ENCODE measurements around the gene DMPK. TPM values are rescaled to one million over a fixed set of nuclear protein-coding genes. Genes with fewer than 3 reads are reported as not detected.

Gene DMPK
- total and polyA plus RNA-seq, 2 of the 4 experiments (the other 2 are of a cell fraction), result 7.9 to 50.7 TPM

DNA sequence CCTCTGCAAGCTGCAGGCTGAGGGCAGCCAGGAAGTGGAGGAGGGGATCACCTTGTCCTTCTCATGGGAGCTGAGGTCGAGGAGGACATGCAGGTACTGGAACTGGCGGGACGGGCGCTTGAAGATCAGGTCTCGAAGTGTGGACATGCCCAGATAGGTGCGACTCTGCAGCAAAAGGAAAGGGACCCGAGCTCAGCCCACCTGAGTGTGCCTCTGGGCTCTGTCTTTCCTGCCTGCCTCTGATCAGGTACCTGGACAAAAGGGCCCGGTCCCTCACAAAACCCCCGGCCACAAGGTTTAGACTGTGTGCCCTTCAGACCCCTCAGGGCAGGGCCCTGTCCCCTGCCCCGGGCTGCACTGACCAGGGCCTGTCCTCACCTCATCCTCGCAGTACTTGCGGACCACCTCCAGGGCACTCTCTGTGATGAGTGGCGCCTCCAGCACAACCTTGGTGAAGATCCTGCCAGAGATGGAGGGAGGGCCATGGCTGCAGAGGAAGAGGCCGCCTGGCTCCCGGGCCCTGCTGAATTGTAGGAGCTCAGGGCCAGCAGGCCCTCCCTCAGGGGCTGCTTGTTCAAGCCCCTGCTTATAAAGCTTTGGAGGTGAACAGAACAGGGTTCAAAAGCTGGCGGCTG is 45.3 kb upstream of the DMPK start:
- in situ Hi-C loops (cut with MboI; ENCODE audit: low sequenced_read_pairs) (no loop called here), dilution Hi-C loops (cut with HindIII; ENCODE audit: low sequenced_read_pairs, unreplicated experiment) (no loop called here), intact Hi-C loops (cut with micrococcal nuclease) (no loop called here)
- H2AFZ ChIP-seq (replicated peaks; ENCODE audit: low read length, poor library complexity), result no peak overlapping the region
- DNase-seq (no peak), ATAC-seq (ENCODE audit: low read depth) (no peak)
- no peak overlapping the region for H3K9ac ChIP-seq (ENCODE audit: low read depth, low read length)
- H2BK20ac ChIP-seq (ENCODE audit: low read depth, low read length), result no peak overlapping the region
- BruUV-seq (replicated peaks), result no TSS peak
- no peaks in the 10 kb centered on the region for H3K4me1 ChIP-seq (ENCODE audit: control insufficient read depth, insufficient read depth, low read length)
- POLR2A ChIA-PET (ENCODE audit: unreplicated experiment), result no interaction called here
- no peak overlapping the region for H3K27ac ChIP-seq (ENCODE audit: insufficient read depth, low read length)
- WGBS, 2 experiments (ENCODE audit: extremely low coverage in 2 of 2, insufficient read length in 1 of 2), result 92% methylated on average over 6 of the region's 16 CpGs; no CpG with 5 or more reads in 1 of the 2 experiments
- TF ChIP-seq CEBPB (IDR thresholded peaks at IDR 0.05; ENCODE audit: low read depth, low read length), result no peak
- TF ChIP-seq POLR2A (IDR thresholded peaks at IDR 0.05; ENCODE audit: low read depth, low read length), result no peak
- TF ChIP-seq MAFK (IDR thresholded peaks at IDR 0.05; ENCODE audit: low read depth, low read length), result no peak
- no peak for TF ChIP-seq USF2 (IDR thresholded peaks at IDR 0.05; ENCODE audit: low read depth, low read length)
- no peak for TF ChIP-seq CTCF (conservative IDR thresholded peaks at IDR 0.05; ENCODE audit: low read depth, low read length)
- TF ChIP-seq NFE2L2 (IDR thresholded peaks at IDR 0.05; ENCODE audit: low read depth, low read length), result no peak
- no peak for TF ChIP-seq BHLHE40 (IDR thresholded peaks at IDR 0.05; ENCODE audit: low read depth, low read length)
- TF ChIP-seq RCOR1 (IDR thresholded peaks at IDR 0.05; ENCODE audit: insufficient replicate concordance, low read length), result no peak
- TF ChIP-seq CHD1 (IDR thresholded peaks at IDR 0.05; ENCODE audit: low read depth, low read length), result no peak
- TF ChIP-seq, protein P1, sequence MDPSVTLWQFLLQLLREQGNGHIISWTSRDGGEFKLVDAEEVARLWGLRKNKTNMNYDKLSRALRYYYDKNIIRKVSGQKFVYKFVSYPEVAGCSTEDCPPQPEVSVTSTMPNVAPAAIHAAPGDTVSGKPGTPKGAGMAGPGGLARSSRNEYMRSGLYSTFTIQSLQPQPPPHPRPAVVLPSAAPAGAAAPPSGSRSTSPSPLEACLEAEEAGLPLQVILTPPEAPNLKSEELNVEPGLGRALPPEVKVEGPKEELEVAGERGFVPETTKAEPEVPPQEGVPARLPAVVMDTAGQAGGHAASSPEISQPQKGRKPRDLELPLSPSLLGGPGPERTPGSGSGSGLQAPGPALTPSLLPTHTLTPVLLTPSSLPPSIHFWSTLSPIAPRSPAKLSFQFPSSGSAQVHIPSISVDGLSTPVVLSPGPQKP (IDR thresholded peaks at IDR 0.05; ENCODE audit: borderline replicate concordance, low read depth, low read length), result no peak
- TF ChIP-seq FOS (IDR thresholded peaks at IDR 0.05; ENCODE audit: low read depth, low read length), result no peak
- TF ChIP-seq RFX5 (IDR thresholded peaks at IDR 0.05; ENCODE audit: low read depth, low read length), result no peak
- H3K9me1 ChIP-seq (ENCODE audit: insufficient read depth, low read length), result no peaks in the 10 kb centered on the region
- H4K20me1 ChIP-seq (ENCODE audit: insufficient read depth, low read length), result 0 out of 2 replicates have a peak, but pooled peaks cover 7% of the 10 kb centered on the region
- H3K79me1 ChIP-seq (ENCODE audit: low read depth in 1 of 2, low read length in 2 of 2), result peaks cover 0 to 4% of the 10 kb centered on the region in 2 experiments; a peak in 3 of 4 replicates
- no peaks in the 10 kb centered on the region for H3K27me3 ChIP-seq (ENCODE audit: control insufficient read depth, insufficient read depth, low read length)
- no peak overlapping the region for H3K4me2 ChIP-seq (ENCODE audit: low read depth, low read length)
- CTCF ChIA-PET, result interaction anchor here (1.0 kb wide), 1 partner anchor 11 kb away, joined by 4 read pairs; no protein-coding TSS in a partner anchor
- H2BK120ac ChIP-seq (ENCODE audit: low read depth, low read length), result no peak overlapping the region
- no peak overlapping the region for H2BK15ac ChIP-seq (ENCODE audit: low read depth, low read length)
- H4K8ac ChIP-seq (ENCODE audit: low read depth in 2 of 2, low read length in 2 of 2), result no peak overlapping the region
- H3K4ac ChIP-seq (ENCODE audit: low read depth, low read length), result no peak overlapping the region
- H2BK5ac ChIP-seq (ENCODE audit: low read depth, low read length, poor library complexity, severe bottlenecking), result no peak overlapping the region
- no peak overlapping the region for H3K56ac ChIP-seq (ENCODE audit: extremely low read depth, insufficient read depth, low read length)
- no peak overlapping the region for H2AK9ac ChIP-seq (replicated peaks; ENCODE audit: low read depth, low read length, poor library complexity)
- H4K91ac ChIP-seq (ENCODE audit: insufficient read depth, low read depth, low read length), result no peak overlapping the region
- no peak overlapping the region for H3K4me3 ChIP-seq (ENCODE audit: insufficient read depth, low read depth, low read length)
- H3K23ac ChIP-seq (ENCODE audit: low read depth, low read length), result no peak overlapping the region
- no peak overlapping the region for H3K18ac ChIP-seq (ENCODE audit: low read depth, low read length)
- H3K9me3 ChIP-seq (ENCODE audit: control insufficient read depth, insufficient read depth, low read length), result no peaks in the 10 kb centered on the region
- no peak overlapping the region for H3K14ac ChIP-seq (replicated peaks; ENCODE audit: low read depth, low read length)
- H2AK5ac ChIP-seq (ENCODE audit: low read depth, low read length), result no peak overlapping the region
- H3K36me3 ChIP-seq (ENCODE audit: control insufficient read depth, insufficient read depth, low read length), result peaks cover 87% of the 10 kb centered on the region
- no peak overlapping the region for H4K5ac ChIP-seq (ENCODE audit: low read depth, low read length)
